GM23338 (cell line): ENCODE data around the gene DPYD.

Source experiments
- CTCF ChIP-seq, 2 experiments: fragments of 200-600 bp in 1 of 2; sonication (generic) in 1 of 2; conservative IDR thresholded peaks; 2 replicates each; pipeline versions ENCODE4 v1.5.1 to v1.6.1; 2016 to 2017; ENCODE audit warnings: antibody characterized with exemption in 2 of 2, low read depth in 2 of 2, mild to moderate bottlenecking in 2 of 2, moderate library complexity in 1 of 2
- POLR2AphosphoS5 ChIP-seq: IDR thresholded peaks from 2 replicates; pipeline ENCODE4 v1.6.1; 2016; ENCODE audit warnings: antibody characterized with exemption, low read depth

DNA sequence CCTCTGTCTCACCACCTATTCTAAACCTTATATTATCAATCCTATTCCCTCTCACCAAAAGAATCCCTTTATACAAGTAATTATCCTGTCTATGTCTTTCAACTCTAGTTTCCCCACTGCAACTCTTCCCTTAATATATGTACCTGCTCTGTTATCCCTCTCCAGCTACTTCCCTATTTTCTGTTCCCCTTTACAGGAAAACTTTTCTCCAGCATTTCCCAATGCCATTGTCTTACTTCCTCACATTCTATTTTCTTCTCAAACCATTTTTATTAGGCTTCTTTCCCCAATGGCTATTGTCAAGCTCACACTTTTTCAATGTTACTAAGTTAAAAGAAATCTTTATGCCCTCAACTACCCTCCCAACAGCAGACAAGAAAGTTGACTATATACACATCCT lies 11.6 kb downstream of the DPYD start:
- no peak for TF ChIP-seq POLR2AphosphoS5
- no peak for TF ChIP-seq CTCF (conservative IDR thresholded peaks at IDR 0.05; ENCODE audit: low read depth in 2 of 2)
